ENCODE measurements around the gene ZBTB8A. TPM values are rescaled to one million over a fixed set of nuclear protein-coding genes. Genes with fewer than 3 reads are reported as not detected.
"Not testable (repeated sequence)": the region's sequence is repeated elsewhere in the genome, so short reads cannot be mapped to it uniquely, and the experiment has no call there.

The ZBTB8A gene
- total RNA-seq, 2 experiments from 2014 or later = not detected

- ATAC-seq (ENCODE audit: poor library complexity) (peak; percentile 46), DNase-seq (peak in 1 of 14 experiments; percentile 25)
- peaks cover 24% of the 10 kb centered on the region for H3K4me1 Mint-ChIP-seq (ENCODE audit: low read depth)
- ChIA-PET POLR2A (no interaction called here), CTCF (no interaction called here)
- peaks cover 31% of the 10 kb centered on the region for H3K36me3 ChIP-seq (ENCODE audit: insufficient read depth, low read length)
- intact Hi-C loops (cut with DNase I, micrococcal nuclease) = no loop called here
- H3K27ac ChIP-seq (ENCODE audit: low read depth in 1 of 2, low read length in 2 of 2) = no peak overlapping the region
- no peaks in the 10 kb centered on the region for H3K27me3 Mint-ChIP-seq
- H3K9me3 Mint-ChIP-seq = no peaks in the 10 kb centered on the region
- H3K4me3 ChIP-seq (ENCODE audit: low read length) = no peak overlapping the region
- peaks cover 6% of the 10 kb centered on the region for H3K4me1 ChIP-seq (ENCODE audit: insufficient read depth, low read length)
- no peak overlapping the region for H3K4me3 Mint-ChIP-seq
- H3K36me3 Mint-ChIP-seq (ENCODE audit: low read depth) = peaks cover 74% of the 10 kb centered on the region
- H3K9me3 ChIP-seq (ENCODE audit: control insufficient read depth in 1 of 2, insufficient read depth in 1 of 2, low read length in 2 of 2) = no peaks in the 10 kb centered on the region
- H3K27ac Mint-ChIP-seq = peak overlapping the region; percentile 20
- TF ChIP-seq CTCF (IDR thresholded peaks at IDR 0.05) = no peak
- no peaks in the 10 kb centered on the region for H3K27me3 ChIP-seq (ENCODE audit: control insufficient read depth in 1 of 2, insufficient read depth in 2 of 2, low read length in 2 of 2)
Measured at GRCh38 chr1:32623775-32624174, 84.5 kb downstream of the ZBTB8A start.

GRCh38 chr1:32626176-32626575 lies 86.9 kb downstream of the ZBTB8A start:
- ChIA-PET CTCF (no interaction called here), POLR2A (no interaction called here)
- intact Hi-C loops (cut with DNase I, micrococcal nuclease) = no loop called here
- Histone ChIP-seq H3K9me3 (ENCODE audit: control insufficient read depth in 1 of 2, insufficient read depth in 1 of 2, low read length in 2 of 2) (no peaks in the 10 kb centered on the region), H3K4me1 (ENCODE audit: insufficient read depth, low read length) (peaks cover 6% of the 10 kb centered on the region), H3K27me3 (ENCODE audit: control insufficient read depth in 1 of 2, insufficient read depth in 2 of 2, low read length in 2 of 2) (no peaks in the 10 kb centered on the region), H3K27ac (ENCODE audit: low read depth in 1 of 2, low read length in 2 of 2) (no peak overlapping the region), H3K36me3 (ENCODE audit: insufficient read depth, low read length) (peaks cover 36% of the 10 kb centered on the region), H3K4me3 (ENCODE audit: low read length) (no peak overlapping the region)
- Mint-ChIP-seq H3K27ac (no peak overlapping the region), H3K4me3 (no peak overlapping the region), H3K9me3 (no peaks in the 10 kb centered on the region), H3K36me3 (ENCODE audit: low read depth) (peaks cover 75% of the 10 kb centered on the region), H3K4me1 (ENCODE audit: low read depth) (peaks cover 24% of the 10 kb centered on the region), H3K27me3 (no peaks in the 10 kb centered on the region)
- no peak for TF ChIP-seq CTCF (IDR thresholded peaks at IDR 0.05)
- DNase-seq (no peak), ATAC-seq (ENCODE audit: poor library complexity) (no peak)

GRCh38 chr1:32627596-32628162 lies 88.5 kb downstream of the ZBTB8A start:
- no peak for TF ChIP-seq CTCF (IDR thresholded peaks at IDR 0.05)
- peaks cover 6% of the 10 kb centered on the region for H3K4me1 ChIP-seq (ENCODE audit: insufficient read depth, low read length)
- peaks cover 74% of the 10 kb centered on the region for H3K36me3 Mint-ChIP-seq (ENCODE audit: low read depth)
- H3K27me3 Mint-ChIP-seq = no peaks in the 10 kb centered on the region
- DNase-seq = peak in 3 of 14 experiments; percentile 32 to 71 (median 39)
- no peak overlapping the region for H3K4me3 Mint-ChIP-seq
- H3K9me3 Mint-ChIP-seq = no peaks in the 10 kb centered on the region
- H3K9me3 ChIP-seq (ENCODE audit: control insufficient read depth in 1 of 2, insufficient read depth in 1 of 2, low read length in 2 of 2) = no peaks in the 10 kb centered on the region
- peak; percentile 48 for ATAC-seq (ENCODE audit: poor library complexity)
- H3K4me3 ChIP-seq (ENCODE audit: low read length) = no peak overlapping the region
- intact Hi-C loops (cut with DNase I, micrococcal nuclease) = no loop called here
- peak overlapping the region in 1 of 2 donors; percentile 22 for H3K27ac ChIP-seq (ENCODE audit: low read depth in 1 of 2, low read length in 2 of 2)
- peaks cover 41% of the 10 kb centered on the region for H3K36me3 ChIP-seq (ENCODE audit: insufficient read depth, low read length)
- peaks cover 24% of the 10 kb centered on the region for H3K4me1 Mint-ChIP-seq (ENCODE audit: low read depth)
- ChIA-PET CTCF (no interaction called here), POLR2A (no interaction called here)
- H3K27ac Mint-ChIP-seq = no peak overlapping the region
- no peaks in the 10 kb centered on the region for H3K27me3 ChIP-seq (ENCODE audit: control insufficient read depth in 1 of 2, insufficient read depth in 2 of 2, low read length in 2 of 2)

GRCh38 chr1:32630173-32630572 lies 90.9 kb downstream of the ZBTB8A start:
- H3K9me3 ChIP-seq (ENCODE audit: control insufficient read depth in 1 of 2, insufficient read depth in 1 of 2, low read length in 2 of 2); DNase-seq; H3K27ac ChIP-seq (ENCODE audit: low read depth in 1 of 2, low read length in 2 of 2); intact Hi-C loops (cut with DNase I, micrococcal nuclease); H3K27me3 Mint-ChIP-seq; H3K27me3 ChIP-seq (ENCODE audit: control insufficient read depth in 1 of 2, insufficient read depth in 2 of 2, low read length in 2 of 2); H3K4me3 ChIP-seq (ENCODE audit: low read length); ATAC-seq (ENCODE audit: poor library complexity); H3K4me1 ChIP-seq (ENCODE audit: insufficient read depth, low read length); H3K9me3 Mint-ChIP-seq; CTCF ChIA-PET; H3K27ac Mint-ChIP-seq; H3K4me3 Mint-ChIP-seq: not testable (repeated sequence)
- Mint-ChIP-seq H3K36me3 (ENCODE audit: low read depth) (peaks cover 74% of the 10 kb centered on the region), H3K4me1 (ENCODE audit: low read depth) (peaks cover 15% of the 10 kb centered on the region)
- H3K36me3 ChIP-seq (ENCODE audit: insufficient read depth, low read length) = peaks cover 55% of the 10 kb centered on the region
- POLR2A ChIA-PET = interaction anchor here (0.9 to 1.2 kb wide), 2 partner anchors 9 to 21 kb away, joined by 3 to 4 read pairs; partner anchors contain the start of genes RBBP4 and ZBTB8OS

Data from CD4-positive, alpha-beta T cell (primary cell).